Right lobe of liver (tissue), 6 donors: ENCODE data around the gene CDK17. TPM values are rescaled to one million over a fixed set of nuclear protein-coding genes. Genes with fewer than 3 reads are reported as not detected.

Experiments used
- ATAC-seq, 4 donors: fragments of 200-7000 bp; cut with Tn5 transposase; one replicate each; pipeline ENCODE4 v1.9.1; 2020; ENCODE audit warnings: mild to moderate bottlenecking in 4 of 4, moderate library complexity in 4 of 4
- DNase-seq, 3 donors: peaks; one replicate each; pipeline ENCODE4 v3.0.0-alpha.2; 2020
- H3K27ac ChIP-seq, 3 donors: fragments of 200-600 bp; one replicate each; pipeline ENCODE4 v1.8.0; 2022
- H3K27me3 ChIP-seq, 2 donors: fragments of 200-600 bp; one replicate each; pipeline ENCODE4 v1.8.0; 2022
- H3K36me3 ChIP-seq, 4 donors: fragments of 200-600 bp; sonication (generic) in 1 of 4; one replicate each; pipeline versions ENCODE4 v1.5.1 to v1.8.0; 2017 to 2022; ENCODE audit warnings: control low read depth in 1 of 4
- H3K4me1 ChIP-seq, 4 donors: fragments of 200-600 bp; sonication (generic) in 1 of 4; one replicate each; pipeline versions ENCODE4 v1.5.1 to v1.8.0; 2017 to 2022; ENCODE audit warnings: control low read depth in 1 of 4
- H3K4me3 ChIP-seq, 3 donors: fragments of 200-600 bp; one replicate each; pipeline ENCODE4 v1.8.0; 2022
- H3K9me3 ChIP-seq, 4 donors: fragments of 200-600 bp; sonication (generic) in 1 of 4; one replicate each; pipeline versions ENCODE4 v1.5.1 to v1.8.0; 2017 to 2022; ENCODE audit warnings: control low read depth in 1 of 4
- CTCF ChIP-seq, 4 donors: fragments of 200-600 bp in 3 of 4; fragments of 450-650 bp in 1 of 4; IDR thresholded peaks; one replicate each; pipeline versions ENCODE4 v1.5.1 to v1.8.0; 2016 to 2022; ENCODE audit warnings: antibody characterized with exemption in 4 of 4, mild to moderate bottlenecking in 2 of 4
- POLR2A ChIP-seq: fragments of 450-650 bp; IDR thresholded peaks from one replicate; pipeline ENCODE4 v1.6.1; 2017; ENCODE audit warnings: antibody characterized with exemption, mild to moderate bottlenecking
- WGBS: methylation state at CpG from one replicate; pipeline ENCODE4 v1.1.6; 2018; ENCODE audit warnings: low coverage, low lambda C conversion rate; ENCODE audit not compliant: insufficient coverage; ENCODE audit errors: missing lambda C conversion rate; 5-methylcytosine and 5-hydroxymethylcytosine counted together
- intact Hi-C, 2 donors: fragments of 100-400 bp; cut with DNase I; formaldehyde crosslinking; loops; one replicate each; pipeline versions ENCODE4 v1.11.2 to v1.14.1; 2022
- total RNA-seq, 6 experiments: library from RNA; depleted of rRNA in 2 of 6; stranded (reverse); fragments of >200 nt in 2 of 6; fragmentation: NEBNext Ultra II Directional in 3 of 6; extraction: Animal tissue kit (Norgen Biotek cat#: 25700) in 3 of 6; gene quantifications; one replicate each; pipeline versions ENCODE4 v1.1.0 to v1.2.4, GENCODE V29; 2016 to 2023
- donor health status: DM: no; HTN: yes; CAD: no.
- donor health status: DM: no; HTN: no; CAD: no.
- donor health status: DM: no; HTN: no; CAD: no.
- donor health status: DM: no; HTN: yes; CAD: no.
- donor health status: DM: no; HTN: yes; CAD: no.

The CDK17 gene
- total RNA-seq, 6 experiments from 2014 or later = 8.9 to 16.1 (median 13.7) TPM

GRCh38 chr12:96360550-96360949 is 39.7 kb downstream of the CDK17 start:
- Histone ChIP-seq H3K27ac (no peak overlapping the region), H3K36me3 (no peaks in the 10 kb centered on the region), H3K4me3 (no peak overlapping the region), H3K27me3 (no peaks in the 10 kb centered on the region), H3K9me3 (no peaks in the 10 kb centered on the region), H3K4me1 (peaks cover 0 to 11% (median 0%) of the 10 kb centered on the region in 4 donors)
- intact Hi-C loops = no loop called here
- no peak for TF ChIP-seq CTCF (IDR thresholded peaks at IDR 0.05)
- TF ChIP-seq POLR2A = no peak
- ATAC-seq = peak; percentile 29 to 53 (median 38)
- 42% methylated on average over 1 of the region's 1 CpG for WGBS
- DNase-seq = no peak

DNA sequence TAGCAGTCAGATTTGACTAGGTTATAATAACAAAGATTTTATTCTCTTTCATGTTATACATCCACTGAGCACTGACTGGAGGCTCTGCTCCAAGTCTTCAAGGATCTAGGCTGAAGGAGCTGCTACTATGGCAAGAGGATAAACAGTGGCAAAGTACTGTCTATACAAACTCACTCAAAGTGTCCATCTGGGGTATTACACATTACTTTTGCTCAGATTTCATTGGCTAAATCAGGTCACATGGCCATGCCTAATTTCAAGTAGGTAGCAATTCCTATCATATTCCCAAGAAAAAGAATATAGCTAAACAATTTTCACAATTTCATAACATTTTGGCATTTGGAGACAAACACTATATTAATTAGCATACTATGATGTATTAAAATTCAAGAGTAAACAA is 40.9 kb downstream of the CDK17 start:
- intact Hi-C loops = no loop called here
- TF ChIP-seq CTCF (IDR thresholded peaks at IDR 0.05) (no peak), POLR2A (no peak)
- H3K9me3 ChIP-seq = no peaks in the 10 kb centered on the region
- H3K27me3 ChIP-seq = no peaks in the 10 kb centered on the region
- no peaks in the 10 kb centered on the region for H3K36me3 ChIP-seq
- ATAC-seq = no peak
- no peak overlapping the region for H3K27ac ChIP-seq
- peaks cover 0 to 11% (median 0%) of the 10 kb centered on the region in 4 donors for H3K4me1 ChIP-seq
- DNase-seq = no peak
- H3K4me3 ChIP-seq = no peak overlapping the region

DNA sequence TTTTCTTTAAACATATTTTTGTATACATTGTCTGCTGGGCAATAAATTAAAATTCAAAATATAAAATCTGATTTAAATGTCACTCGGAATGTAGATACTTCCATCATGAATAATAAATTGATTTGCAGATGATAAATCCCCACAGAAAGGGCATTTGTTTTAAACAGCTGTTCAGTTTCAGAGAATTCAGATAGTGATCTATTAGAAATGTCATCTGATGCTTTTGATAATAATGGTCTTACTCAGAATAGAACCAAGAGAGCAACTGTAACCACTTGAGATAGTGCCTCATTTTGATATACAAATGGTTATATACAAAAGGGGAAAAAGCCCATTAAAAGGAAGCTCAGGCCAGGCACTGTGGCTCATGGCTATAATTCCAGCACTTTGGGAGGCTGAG is 43.4 kb downstream of the CDK17 start:
- no peaks in the 10 kb centered on the region for H3K36me3 ChIP-seq
- H3K9me3 ChIP-seq = no peaks in the 10 kb centered on the region
- peaks cover 0 to 11% (median 0%) of the 10 kb centered on the region in 4 donors for H3K4me1 ChIP-seq
- DNase-seq = no peak
- H3K27me3 ChIP-seq = no peaks in the 10 kb centered on the region
- TF ChIP-seq CTCF (IDR thresholded peaks at IDR 0.05) (no peak), POLR2A (no peak)
- H3K4me3 ChIP-seq = no peak overlapping the region
- 81% methylated on average over 1 of the region's 1 CpG for WGBS
- intact Hi-C loops = no loop called here
- ATAC-seq = no peak
- no peak overlapping the region for H3K27ac ChIP-seq

DNA sequence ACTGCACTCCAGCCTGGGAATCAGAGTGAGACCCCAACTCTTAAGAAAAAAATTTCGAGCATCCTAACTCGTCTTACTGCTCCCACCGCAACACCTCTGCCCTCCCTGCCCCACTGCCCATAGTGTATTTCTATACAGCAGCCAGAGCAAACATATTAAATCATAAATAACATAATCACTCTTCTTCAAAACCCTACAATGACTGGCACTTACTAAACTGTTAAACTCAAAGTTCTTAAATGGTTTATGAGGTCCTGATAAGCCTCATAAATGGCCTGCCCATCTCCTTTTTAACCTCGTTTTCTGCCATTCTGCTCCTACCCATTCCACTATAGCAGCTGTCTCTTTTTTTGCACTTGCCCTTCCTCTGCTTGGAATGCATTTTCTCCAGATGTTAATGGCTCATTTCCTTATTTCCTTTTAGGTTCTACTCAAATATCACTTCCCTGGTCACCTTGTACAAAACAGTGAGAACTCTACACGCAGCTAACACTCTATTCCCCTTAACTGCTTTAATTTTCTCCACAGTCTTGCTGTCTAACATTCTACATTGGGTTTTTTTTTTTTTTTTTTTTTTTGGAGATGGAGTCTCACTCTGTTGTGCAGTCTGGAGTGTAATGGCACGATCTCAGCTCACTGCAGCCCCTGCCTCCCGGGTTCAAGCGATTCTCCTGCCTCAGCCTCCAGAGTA is 45.2 kb downstream of the CDK17 start:
- no peak for TF ChIP-seq POLR2A
- no peak for TF ChIP-seq CTCF (IDR thresholded peaks at IDR 0.05)
- Histone ChIP-seq H3K27ac (no peak overlapping the region), H3K9me3 (no peaks in the 10 kb centered on the region), H3K27me3 (no peaks in the 10 kb centered on the region), H3K4me3 (no peak overlapping the region), H3K36me3 (no peaks in the 10 kb centered on the region), H3K4me1 (no peaks in the 10 kb centered on the region)
- no peak for DNase-seq
- WGBS = 87% methylated on average over 8 of the region's 8 CpGs
- intact Hi-C loops = no loop called here
- ATAC-seq = no peak

- H3K9me3 ChIP-seq = no peaks in the 10 kb centered on the region
- no peak overlapping the region for H3K27ac ChIP-seq
- WGBS = 78% methylated on average over 3 of the region's 3 CpGs
- intact Hi-C loops = no loop called here
- H3K36me3 ChIP-seq = no peaks in the 10 kb centered on the region
- no peak for TF ChIP-seq POLR2A
- H3K27me3 ChIP-seq = no peaks in the 10 kb centered on the region
- no peak for ATAC-seq
- DNase-seq = no peak
- H3K4me3 ChIP-seq = no peak overlapping the region
- no peaks in the 10 kb centered on the region for H3K4me1 ChIP-seq
Observed at GRCh38 chr12:96354326-96354725, 45.9 kb downstream of the CDK17 start.
